B cell (primary cell): ENCODE measurements around the gene ZBTB8A.
"Not testable (repeated sequence)": the region's sequence is repeated elsewhere in the genome, so short reads cannot be mapped to it uniquely, and the experiment has no call there.

Experiments used
- EZH2 ChIP-seq: IDR thresholded peaks from 2 replicates; pipeline ENCODE4 v1.6.1; 2012; ENCODE audit warnings: borderline replicate concordance, low read depth, mild to moderate bottlenecking, moderate library complexity, low read length; ENCODE audit not compliant: insufficient read depth, poor library complexity, severe bottlenecking
- TF ChIP-seq, protein P1 (sequence below): fragments of 200-600 bp; IDR thresholded peaks from one replicate; pipeline ENCODE4 v1.8.0; 2022; ENCODE audit warnings: antibody characterized with exemption, mild to moderate bottlenecking

DNA sequence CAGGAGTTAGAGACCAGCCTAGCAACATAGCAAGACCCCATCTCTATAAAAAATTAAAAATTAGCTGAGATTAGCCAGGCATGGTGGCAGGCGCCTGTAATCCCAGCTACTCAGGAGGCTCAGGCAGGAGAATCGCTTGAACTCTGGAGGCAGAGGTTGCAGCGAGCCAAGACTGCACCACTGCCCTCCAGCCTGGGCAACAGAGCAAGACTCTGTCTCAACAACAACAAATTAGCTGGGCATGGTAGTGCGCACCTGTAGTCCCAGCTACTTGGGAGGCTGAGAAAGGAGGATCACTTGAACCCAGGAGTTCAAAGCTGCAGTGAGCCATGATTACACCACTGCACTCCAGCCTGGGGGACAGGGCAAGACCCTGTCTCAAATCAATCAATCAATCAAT is 90.9 kb downstream of the ZBTB8A start:
- TF ChIP-seq, protein P1, sequence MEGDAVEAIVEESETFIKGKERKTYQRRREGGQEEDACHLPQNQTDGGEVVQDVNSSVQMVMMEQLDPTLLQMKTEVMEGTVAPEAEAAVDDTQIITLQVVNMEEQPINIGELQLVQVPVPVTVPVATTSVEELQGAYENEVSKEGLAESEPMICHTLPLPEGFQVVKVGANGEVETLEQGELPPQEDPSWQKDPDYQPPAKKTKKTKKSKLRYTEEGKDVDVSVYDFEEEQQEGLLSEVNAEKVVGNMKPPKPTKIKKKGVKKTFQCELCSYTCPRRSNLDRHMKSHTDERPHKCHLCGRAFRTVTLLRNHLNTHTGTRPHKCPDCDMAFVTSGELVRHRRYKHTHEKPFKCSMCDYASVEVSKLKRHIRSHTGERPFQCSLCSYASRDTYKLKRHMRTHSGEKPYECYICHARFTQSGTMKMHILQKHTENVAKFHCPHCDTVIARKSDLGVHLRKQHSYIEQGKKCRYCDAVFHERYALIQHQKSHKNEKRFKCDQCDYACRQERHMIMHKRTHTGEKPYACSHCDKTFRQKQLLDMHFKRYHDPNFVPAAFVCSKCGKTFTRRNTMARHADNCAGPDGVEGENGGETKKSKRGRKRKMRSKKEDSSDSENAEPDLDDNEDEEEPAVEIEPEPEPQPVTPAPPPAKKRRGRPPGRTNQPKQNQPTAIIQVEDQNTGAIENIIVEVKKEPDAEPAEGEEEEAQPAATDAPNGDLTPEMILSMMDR, result not testable (repeated sequence)
- TF ChIP-seq EZH2, result not testable (repeated sequence)
